Measurements from ENCODE around the gene CFLAR.

Gene CFLAR

GRCh38 chr2:201223089-201224073 is 107.4 kb downstream of the CFLAR start:
- DNase-seq = no peak

Data from stimulated activated naive CD4-positive, alpha-beta T cell treated with Interleukin-2 at 50 U/mL for 16 hours (primary cell).